NK-92 treated with Interleukin-12 subunit alpha and Interleukin-12 subunit beta, amount 100 ng/mL, for 24 hours (cell line): ENCODE measurements around the gene SLC6A2.
A peak's percentile ranks its signal among the peaks of the same experiment; 100 is the strongest.
"Not testable (repeated sequence)": the region's sequence is repeated elsewhere in the genome, so short reads cannot be mapped to it uniquely, and the experiment has no call there.

Experiments
- DNase-seq: peaks from one replicate; lab custom pipeline; 2025; lab: John Stamatoyannopoulos, UW

The SLC6A2 gene

DNA sequence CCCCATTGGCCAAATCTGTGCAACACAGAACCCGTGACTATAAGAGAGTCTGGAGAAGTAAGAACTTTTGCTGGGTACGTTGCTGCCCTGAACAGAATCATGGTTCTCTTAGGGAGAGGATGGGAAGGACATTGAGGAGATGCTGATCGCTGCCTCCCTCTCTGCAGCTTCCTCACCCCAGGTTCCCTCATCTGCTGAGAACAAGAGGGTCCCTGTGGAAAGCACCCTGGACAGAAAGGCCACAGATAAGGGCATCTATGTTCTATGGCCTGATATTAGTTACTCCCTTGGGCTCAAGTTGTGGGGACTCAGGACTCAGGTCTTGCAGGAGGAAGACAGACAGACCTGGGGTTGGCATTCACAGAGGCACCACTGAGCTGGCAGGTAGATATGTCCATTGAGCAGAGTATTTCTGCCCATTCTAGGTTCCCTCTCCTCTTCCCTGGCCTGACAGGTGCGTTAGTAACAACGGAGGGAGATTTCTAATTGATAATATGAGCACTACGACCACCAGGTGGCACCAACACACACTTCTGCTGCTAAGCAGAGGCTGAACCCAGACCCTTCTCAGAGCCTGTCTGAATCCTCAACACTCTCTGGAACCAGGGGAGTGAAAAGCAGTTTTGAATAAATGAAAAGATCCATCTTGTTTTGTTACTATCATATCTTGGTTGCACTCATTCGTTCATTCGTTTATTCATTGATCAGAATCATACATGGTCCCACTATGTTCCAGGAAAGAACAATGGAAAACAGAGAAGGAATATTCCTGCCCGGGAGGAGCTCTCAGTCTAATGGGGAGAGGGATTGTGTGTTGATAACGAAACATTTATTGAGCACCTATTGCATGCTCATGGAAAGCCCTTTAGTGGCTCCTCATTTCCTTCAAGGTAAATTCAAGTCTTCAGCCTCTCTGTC lies 56.4 kb downstream of the SLC6A2 start:
- peak; percentile 9 for DNase-seq

DNA sequence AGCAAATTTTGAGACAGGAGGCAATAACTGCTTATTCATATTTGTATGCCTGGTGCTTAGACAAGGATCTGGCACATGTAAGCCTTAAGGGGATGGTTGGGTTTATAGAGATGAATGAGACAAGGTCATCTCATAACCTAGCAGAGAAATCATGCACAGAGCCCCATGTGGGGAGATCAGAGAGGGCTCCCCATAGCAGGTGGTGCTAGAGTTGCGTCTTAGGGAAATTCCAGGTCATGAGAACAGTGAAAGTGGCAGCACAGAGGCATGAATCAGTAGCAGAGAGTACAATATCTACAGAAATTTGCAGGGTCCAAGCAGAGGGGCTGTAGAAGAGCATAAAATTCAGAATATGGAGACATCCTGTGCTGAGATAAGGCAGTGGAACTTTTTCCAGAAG lies 57.3 kb downstream of the SLC6A2 start:
- no peak for DNase-seq

DNA sequence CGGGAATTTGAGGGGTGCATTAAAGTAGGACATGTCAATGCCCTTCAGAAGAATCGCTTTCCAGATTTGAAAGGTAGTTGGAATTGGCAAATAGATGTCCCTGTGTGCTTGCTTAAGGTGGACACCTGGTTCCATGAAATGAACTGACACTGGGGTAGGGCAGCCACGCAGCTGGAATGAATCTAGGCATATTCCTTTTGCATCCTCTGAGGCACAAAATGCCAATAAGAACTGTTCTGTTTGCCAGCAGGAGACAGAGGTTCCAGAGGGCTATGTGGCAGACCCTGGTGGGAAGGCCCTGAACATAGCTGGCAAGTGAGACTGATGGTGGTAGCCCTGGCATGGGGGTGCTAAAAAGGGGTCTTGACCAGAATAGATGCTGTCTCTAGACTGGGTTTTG lies 61.5 kb downstream of the SLC6A2 start:
- no peak for DNase-seq

GRCh38 chr16:55725055-55725777 lies 69.4 kb downstream of the SLC6A2 start:
- DNase-seq, result no peak

DNA sequence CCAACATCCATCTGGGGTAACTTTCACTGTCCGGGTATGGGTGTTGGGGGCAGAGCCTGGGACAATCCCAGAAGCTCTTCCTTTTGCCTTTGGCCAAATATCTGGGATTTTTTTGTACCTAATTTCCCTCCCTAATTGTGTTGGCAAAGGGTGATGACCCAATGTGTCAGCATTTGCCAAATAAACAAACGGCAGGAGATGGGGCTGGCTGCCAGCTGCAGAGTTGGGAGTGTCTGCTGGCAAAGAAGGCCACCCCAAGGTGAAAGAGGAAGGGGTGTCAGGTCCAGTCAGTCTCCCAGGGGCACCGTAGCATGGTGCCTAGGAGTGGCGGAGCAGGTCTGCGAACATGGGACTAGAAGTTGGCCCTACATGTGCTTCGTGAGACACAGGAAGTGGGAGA lies 73.0 kb downstream of the SLC6A2 start:
- DNase-seq, result no peak

DNA sequence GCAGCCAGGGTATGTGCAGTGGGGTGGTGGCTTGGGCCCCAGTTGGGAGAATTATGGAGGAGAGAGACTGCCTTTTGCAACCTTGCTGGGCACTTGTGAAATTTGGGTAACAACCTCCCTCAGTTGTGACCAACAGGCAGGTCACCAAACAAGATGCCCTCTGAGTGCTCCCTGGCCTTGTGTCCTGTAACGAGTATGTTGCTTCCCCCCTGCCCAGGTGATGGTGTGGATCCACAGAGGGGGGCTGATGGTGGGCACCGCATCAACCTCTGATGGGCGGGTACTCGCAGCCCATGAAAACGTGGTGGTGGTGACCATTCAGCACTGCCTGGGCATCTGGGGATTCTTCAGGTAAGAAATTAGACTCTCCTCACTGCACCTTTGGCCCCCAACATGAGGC lies 74.3 kb downstream of the SLC6A2 start:
- no peak for DNase-seq

- no peak for DNase-seq
These were observed 76.7 kb downstream of the SLC6A2 start for GRCh38 chr16:55732496-55732895.

GRCh38 chr16:55734665-55735064 lies 78.9 kb downstream of the SLC6A2 start:
- DNase-seq, result no peak

DNA sequence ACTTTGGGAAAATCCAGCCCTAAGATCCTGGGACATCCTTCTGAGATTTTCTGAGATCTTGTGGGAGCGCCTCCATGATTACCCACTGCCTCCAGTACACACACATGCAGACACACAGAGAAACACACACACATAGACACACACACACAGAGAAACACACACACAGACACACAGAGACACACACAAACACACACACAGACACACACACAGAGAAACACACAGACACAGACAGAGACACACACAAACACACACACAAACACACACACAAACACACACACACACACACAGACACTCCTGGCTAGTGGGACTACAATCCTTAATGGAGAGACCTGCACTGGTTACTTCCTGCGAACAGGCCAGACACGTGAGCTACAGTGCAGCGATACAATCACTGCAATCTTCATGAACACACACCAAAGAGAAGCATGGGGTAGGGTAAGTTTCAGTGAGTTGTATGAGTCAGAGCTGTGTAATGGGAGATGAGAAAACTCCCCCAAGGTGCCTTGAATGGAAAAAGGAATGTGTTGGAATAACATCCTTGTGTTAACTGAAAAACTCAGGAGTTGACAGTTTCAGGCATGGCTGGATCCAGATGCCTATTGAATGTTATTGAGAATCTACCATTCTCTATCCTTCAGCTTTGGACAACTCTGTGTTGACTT lies 79.5 kb downstream of the SLC6A2 start:
- no peak for DNase-seq

GRCh38 chr16:55736671-55737070 lies 80.9 kb downstream of the SLC6A2 start:
- DNase-seq, result no peak

GRCh38 chr16:55737318-55737717 lies 81.5 kb downstream of the SLC6A2 start:
- no peak for DNase-seq

- DNase-seq, result no peak
These were observed 82.2 kb downstream of the SLC6A2 start for GRCh38 chr16:55737966-55738365.

- DNase-seq, result no peak
These were observed 90.3 kb downstream of the SLC6A2 start for GRCh38 chr16:55746081-55746480.

DNA sequence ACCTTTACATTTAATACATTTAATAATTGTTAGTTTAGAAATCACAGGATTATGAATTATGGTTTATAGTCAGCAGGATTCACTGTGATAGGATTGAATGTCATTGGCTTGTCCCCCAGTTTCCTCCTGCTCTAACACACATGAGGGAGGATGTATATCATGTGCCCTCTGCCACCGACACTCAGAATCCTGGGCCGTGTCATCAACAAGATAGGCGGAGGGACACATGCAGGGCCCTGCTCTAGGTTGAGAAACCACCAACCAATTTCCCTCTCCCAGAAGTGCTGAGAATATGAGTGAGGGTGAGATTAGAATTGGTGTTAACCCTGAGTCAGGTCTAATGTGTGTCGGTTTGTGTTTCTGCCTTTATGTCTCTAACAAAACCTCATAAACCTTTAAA lies 92.0 kb downstream of the SLC6A2 start:
- no peak for DNase-seq

GRCh38 chr16:55752465-55753144 lies 96.8 kb downstream of the SLC6A2 start:
- not testable (repeated sequence) for DNase-seq

- peak; percentile 4 for DNase-seq
These were observed 97.4 kb downstream of the SLC6A2 start for GRCh38 chr16:55753145-55753631.
